HepG2 (cell line): ENCODE results near the gene SNAP29. TPM values are rescaled to one million over a fixed set of nuclear protein-coding genes. Genes with fewer than 3 reads are reported as not detected.

ENCODE experiments used
- AKAP8 ChIP-seq: sonication (generic); formaldehyde crosslinking; IDR thresholded peaks from 2 replicates; pipeline ENCODE4 v1.5.1; 2020; ENCODE audit warnings: mild to moderate bottlenecking, missing genetic modification reagents
- JDP2 ChIP-seq: sonication (generic); formaldehyde crosslinking; IDR thresholded peaks from 2 replicates; pipeline ENCODE4 v1.8.1; 2022; ENCODE audit warnings: missing genetic modification reagents, borderline replicate concordance
- SNAPC2 ChIP-seq: sonication (generic); formaldehyde crosslinking; IDR thresholded peaks from 2 replicates; pipeline ENCODE4 v1.8.1; 2022; ENCODE audit warnings: mild to moderate bottlenecking, missing genetic modification reagents
- ZBTB21 ChIP-seq: sonication (generic); formaldehyde crosslinking; IDR thresholded peaks from 2 replicates; pipeline ENCODE4 v1.4.0; 2020; ENCODE audit warnings: missing genetic modification reagents
- ZBTB8A ChIP-seq: sonication (generic); formaldehyde crosslinking; IDR thresholded peaks from 2 replicates; pipeline ENCODE4 v1.4.0; 2020; ENCODE audit warnings: mild to moderate bottlenecking, low read depth, missing genetic modification reagents, borderline replicate concordance
- ZFP36L1 ChIP-seq: sonication (generic); formaldehyde crosslinking; IDR thresholded peaks from 2 replicates; pipeline ENCODE4 v1.8.0; 2022; ENCODE audit warnings: mild to moderate bottlenecking, missing genetic modification reagents, moderate library complexity
- ZNF18 ChIP-seq: sonication (generic); formaldehyde crosslinking; IDR thresholded peaks from 2 replicates; pipeline ENCODE4 v1.8.0; 2022; ENCODE audit warnings: mild to moderate bottlenecking, missing genetic modification reagents; ENCODE audit not compliant: insufficient replicate concordance
- ZNF547 ChIP-seq: sonication (generic); formaldehyde crosslinking; IDR thresholded peaks from 2 replicates; pipeline ENCODE4 v1.5.1; 2020; ENCODE audit warnings: mild to moderate bottlenecking, missing genetic modification reagents
- ZNF780A ChIP-seq: sonication (generic); formaldehyde crosslinking; IDR thresholded peaks from 2 replicates; pipeline ENCODE4 v1.8.0; 2022; ENCODE audit warnings: mild to moderate bottlenecking, missing genetic modification reagents, moderate library complexity
- polyA plus RNA-seq, 8 experiments: library from polyadenylated mRNA; depleted of rRNA in 3 of 8; stranded (reverse) in 7 of 8; unstranded in 1 of 8; fragments of >200 nt; fragmentation: Illumina TruSeq in 4 of 8; extraction: Trizol in 4 of 8; gene quantifications; 2 replicates each; pipeline versions ENCODE4 v1.2.1 to v1.2.3, GENCODE V29; 2011 to 2016; ENCODE audit warnings: low read depth in 4 of 8, missing spikeins in 1 of 8, mixed read lengths in 1 of 8; ENCODE audit not compliant: insufficient read depth in 1 of 8
- total RNA-seq, 5 experiments: library from RNA; depleted of rRNA; stranded (reverse); fragments of >200 nt; fragmentation: Illumina TruSeq; extraction: Trizol; gene quantifications; 2 replicates each; pipeline ENCODE4 v1.2.3, GENCODE V29; 2016; ENCODE audit warnings: low read depth in 1 of 5
- TF ChIP-seq, protein P1 (sequence below): sonication (generic); formaldehyde crosslinking; IDR thresholded peaks from one replicate; pipeline ENCODE4 v1.5.1; 2020; ENCODE audit warnings: mild to moderate bottlenecking, missing genetic modification reagents; ENCODE audit errors: not compliant biosample characterization
- TF ChIP-seq, protein P2 (sequence below): sonication (generic); formaldehyde crosslinking; IDR thresholded peaks from 2 replicates; pipeline ENCODE4 v1.9.0; 2021; ENCODE audit warnings: mild to moderate bottlenecking, missing genetic modification reagents

Gene SNAP29
- total and polyA plus RNA-seq, 2 of the 13 experiments (the other 11 are each of a cell fraction or from before 2014, with no cell fraction given), result 12.3 to 30.7 TPM

DNA sequence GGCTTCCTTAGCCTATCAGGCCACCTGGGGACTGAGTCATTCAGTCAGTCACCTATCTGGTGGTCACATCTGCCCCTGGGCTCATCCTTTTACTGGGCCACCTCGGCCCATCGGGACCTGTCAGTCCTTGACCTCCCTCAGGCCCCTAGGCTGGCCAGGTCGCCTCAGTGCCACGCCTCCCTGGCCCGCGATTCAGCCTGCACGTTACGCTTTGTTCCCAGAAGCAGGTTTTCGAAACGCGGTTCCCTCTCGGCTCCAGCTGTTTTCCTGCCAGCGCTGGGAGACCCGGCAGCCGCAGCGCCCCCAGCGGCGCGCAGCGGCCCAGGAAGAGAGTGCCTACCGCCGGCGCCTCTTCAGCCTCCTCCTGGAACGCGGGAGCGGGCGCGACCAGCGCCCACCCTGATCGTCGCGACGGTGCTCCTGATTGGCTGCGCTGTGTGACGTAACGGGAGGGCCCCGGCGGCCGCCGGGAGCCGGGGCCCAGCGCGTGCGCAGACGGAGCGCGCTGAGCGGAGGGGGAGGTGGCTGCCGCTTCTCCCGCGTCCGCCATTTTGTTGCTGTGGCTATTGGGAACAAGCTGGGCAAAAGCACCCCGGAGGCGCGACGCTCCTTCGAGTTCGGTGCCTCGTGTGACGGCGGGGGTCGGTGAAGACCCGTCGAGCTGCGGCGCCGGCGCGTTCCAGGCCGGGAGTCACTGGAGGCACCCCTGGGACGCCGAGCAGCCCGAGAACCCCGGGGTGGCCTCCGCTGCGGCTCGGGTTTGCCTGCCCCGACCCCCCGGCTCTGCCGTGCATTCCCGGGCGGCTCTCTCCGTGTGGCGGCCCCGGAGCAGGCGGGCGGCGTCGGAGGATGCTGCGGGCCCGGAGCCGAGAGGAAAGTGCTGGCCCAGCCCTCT, 58.4 kb downstream of the SNAP29 start, which contains the start of gene CRKL (continued):
- TF ChIP-seq, protein P1, sequence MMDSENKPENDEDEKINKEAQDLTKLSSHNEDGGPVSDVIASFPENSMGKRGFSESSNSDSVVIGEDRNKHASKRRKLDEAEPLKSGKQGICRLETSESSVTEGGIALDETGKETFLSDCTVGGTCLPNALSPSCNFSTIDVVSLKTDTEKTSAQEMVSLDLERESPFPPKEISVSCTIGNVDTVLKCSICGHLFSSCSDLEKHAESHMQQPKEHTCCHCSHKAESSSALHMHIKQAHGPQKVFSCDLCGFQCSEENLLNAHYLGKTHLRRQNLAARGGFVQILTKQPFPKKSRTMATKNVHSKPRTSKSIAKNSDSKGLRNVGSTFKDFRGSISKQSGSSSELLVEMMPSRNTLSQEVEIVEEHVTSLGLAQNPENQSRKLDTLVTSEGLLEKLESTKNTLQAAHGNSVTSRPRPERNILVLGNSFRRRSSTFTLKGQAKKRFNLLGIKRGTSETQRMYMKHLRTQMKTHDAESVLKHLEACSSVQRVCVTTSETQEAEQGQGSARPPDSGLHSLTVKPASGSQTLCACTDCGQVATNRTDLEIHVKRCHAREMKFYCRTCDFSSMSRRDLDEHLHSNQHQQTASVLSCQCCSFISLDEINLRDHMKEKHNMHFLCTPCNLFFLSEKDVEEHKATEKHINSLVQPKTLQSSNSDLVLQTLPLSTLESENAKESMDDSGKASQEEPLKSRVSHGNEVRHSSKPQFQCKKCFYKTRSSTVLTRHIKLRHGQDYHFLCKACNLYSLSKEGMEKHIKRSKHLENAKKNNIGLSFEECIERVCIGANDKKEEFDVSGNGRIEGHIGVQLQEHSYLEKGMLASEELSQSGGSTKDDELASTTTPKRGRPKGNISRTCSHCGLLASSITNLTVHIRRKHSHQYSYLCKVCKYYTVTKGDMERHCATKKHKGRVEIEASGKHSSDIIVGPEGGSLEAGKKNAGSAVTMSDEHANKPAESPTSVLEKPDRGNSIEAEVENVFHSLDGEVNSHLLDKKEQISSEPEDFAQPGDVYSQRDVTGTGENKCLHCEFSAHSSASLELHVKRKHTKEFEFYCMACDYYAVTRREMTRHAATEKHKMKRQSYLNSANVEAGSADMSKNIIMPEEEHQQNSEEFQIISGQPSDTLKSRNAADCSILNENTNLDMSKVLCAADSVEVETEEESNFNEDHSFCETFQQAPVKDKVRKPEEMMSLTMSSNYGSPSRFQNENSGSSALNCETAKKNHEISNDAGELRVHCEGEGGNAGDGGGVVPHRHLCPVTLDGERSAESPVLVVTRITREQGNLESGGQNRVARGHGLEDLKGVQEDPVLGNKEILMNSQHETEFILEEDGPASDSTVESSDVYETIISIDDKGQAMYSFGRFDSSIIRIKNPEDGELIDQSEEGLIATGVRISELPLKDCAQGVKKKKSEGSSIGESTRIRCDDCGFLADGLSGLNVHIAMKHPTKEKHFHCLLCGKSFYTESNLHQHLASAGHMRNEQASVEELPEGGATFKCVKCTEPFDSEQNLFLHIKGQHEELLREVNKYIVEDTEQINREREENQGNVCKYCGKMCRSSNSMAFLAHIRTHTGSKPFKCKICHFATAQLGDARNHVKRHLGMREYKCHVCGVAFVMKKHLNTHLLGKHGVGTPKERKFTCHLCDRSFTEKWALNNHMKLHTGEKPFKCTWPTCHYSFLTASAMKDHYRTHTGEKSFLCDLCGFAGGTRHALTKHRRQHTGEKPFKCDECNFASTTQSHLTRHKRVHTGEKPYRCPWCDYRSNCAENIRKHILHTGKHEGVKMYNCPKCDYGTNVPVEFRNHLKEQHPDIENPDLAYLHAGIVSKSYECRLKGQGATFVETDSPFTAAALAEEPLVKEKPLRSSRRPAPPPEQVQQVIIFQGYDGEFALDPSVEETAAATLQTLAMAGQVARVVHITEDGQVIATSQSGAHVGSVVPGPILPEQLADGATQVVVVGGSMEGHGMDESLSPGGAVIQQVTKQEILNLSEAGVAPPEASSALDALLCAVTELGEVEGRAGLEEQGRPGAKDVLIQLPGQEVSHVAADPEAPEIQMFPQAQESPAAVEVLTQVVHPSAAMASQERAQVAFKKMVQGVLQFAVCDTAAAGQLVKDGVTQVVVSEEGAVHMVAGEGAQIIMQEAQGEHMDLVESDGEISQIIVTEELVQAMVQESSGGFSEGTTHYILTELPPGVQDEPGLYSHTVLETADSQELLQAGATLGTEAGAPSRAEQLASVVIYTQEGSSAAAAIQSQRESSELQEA, result peak; percentile 72
- TF ChIP-seq AKAP8 (CRISPR knock-in tag), result peak; percentile 18; the same call in 1 of the 2 replicates
- no peak for TF ChIP-seq SNAPC2 (CRISPR knock-in tag)
- TF ChIP-seq, protein P2, sequence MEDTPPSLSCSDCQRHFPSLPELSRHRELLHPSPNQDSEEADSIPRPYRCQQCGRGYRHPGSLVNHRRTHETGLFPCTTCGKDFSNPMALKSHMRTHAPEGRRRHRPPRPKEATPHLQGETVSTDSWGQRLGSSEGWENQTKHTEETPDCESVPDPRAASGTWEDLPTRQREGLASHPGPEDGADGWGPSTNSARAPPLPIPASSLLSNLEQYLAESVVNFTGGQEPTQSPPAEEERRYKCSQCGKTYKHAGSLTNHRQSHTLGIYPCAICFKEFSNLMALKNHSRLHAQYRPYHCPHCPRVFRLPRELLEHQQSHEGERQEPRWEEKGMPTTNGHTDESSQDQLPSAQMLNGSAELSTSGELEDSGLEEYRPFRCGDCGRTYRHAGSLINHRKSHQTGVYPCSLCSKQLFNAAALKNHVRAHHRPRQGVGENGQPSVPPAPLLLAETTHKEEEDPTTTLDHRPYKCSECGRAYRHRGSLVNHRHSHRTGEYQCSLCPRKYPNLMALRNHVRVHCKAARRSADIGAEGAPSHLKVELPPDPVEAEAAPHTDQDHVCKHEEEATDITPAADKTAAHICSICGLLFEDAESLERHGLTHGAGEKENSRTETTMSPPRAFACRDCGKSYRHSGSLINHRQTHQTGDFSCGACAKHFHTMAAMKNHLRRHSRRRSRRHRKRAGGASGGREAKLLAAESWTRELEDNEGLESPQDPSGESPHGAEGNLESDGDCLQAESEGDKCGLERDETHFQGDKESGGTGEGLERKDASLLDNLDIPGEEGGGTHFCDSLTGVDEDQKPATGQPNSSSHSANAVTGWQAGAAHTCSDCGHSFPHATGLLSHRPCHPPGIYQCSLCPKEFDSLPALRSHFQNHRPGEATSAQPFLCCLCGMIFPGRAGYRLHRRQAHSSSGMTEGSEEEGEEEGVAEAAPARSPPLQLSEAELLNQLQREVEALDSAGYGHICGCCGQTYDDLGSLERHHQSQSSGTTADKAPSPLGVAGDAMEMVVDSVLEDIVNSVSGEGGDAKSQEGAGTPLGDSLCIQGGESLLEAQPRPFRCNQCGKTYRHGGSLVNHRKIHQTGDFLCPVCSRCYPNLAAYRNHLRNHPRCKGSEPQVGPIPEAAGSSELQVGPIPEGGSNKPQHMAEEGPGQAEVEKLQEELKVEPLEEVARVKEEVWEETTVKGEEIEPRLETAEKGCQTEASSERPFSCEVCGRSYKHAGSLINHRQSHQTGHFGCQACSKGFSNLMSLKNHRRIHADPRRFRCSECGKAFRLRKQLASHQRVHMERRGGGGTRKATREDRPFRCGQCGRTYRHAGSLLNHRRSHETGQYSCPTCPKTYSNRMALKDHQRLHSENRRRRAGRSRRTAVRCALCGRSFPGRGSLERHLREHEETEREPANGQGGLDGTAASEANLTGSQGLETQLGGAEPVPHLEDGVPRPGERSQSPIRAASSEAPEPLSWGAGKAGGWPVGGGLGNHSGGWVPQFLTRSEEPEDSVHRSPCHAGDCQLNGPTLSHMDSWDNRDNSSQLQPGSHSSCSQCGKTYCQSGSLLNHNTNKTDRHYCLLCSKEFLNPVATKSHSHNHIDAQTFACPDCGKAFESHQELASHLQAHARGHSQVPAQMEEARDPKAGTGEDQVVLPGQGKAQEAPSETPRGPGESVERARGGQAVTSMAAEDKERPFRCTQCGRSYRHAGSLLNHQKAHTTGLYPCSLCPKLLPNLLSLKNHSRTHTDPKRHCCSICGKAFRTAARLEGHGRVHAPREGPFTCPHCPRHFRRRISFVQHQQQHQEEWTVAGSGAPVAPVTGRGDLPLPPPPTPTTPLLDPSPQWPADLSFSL, result no peak
- no peak for TF ChIP-seq ZNF780A (CRISPR knock-in tag)
- TF ChIP-seq ZNF547 (CRISPR knock-in tag), result peak; percentile 51
- TF ChIP-seq ZFP36L1, result peak; percentile 82
- TF ChIP-seq ZNF18 (CRISPR knock-in tag), result peak; percentile 87
- TF ChIP-seq ZBTB21 (CRISPR knock-in tag), result 0 out of 2 replicates have a peak, but pooled peaks have one; percentile 14
- no peak for TF ChIP-seq JDP2
- no peak for TF ChIP-seq ZBTB8A (CRISPR knock-in tag)
